Mesendoderm (in vitro differentiated cells): ENCODE measurements around the gene DENND1A.

Experiments
- DNase-seq: peaks from one replicate; pipeline ENCODE4 v3.0.0; 2013
- H2AK5ac ChIP-seq: 2 replicates; pipeline ENCODE4 v1.6.1; 2013; ENCODE audit warnings: low read length, inconsistent platforms
- H2BK120ac ChIP-seq: 2 replicates; pipeline ENCODE4 v1.6.1; 2013; ENCODE audit warnings: low read depth, mild to moderate bottlenecking, low read length, moderate library complexity, mixed read lengths
- H2BK15ac ChIP-seq: replicated peaks from 2 replicates; pipeline ENCODE4 v1.6.1; 2013; ENCODE audit warnings: low read depth, mild to moderate bottlenecking, moderate library complexity
- H2BK5ac ChIP-seq: 2 replicates; pipeline ENCODE4 v1.6.1; 2013; ENCODE audit warnings: low read length, inconsistent platforms
- H3K18ac ChIP-seq: 2 replicates; pipeline ENCODE4 v1.6.1; 2013; ENCODE audit warnings: mild to moderate bottlenecking, low read length, mixed read lengths
- H3K23ac ChIP-seq: one replicate; pipeline ENCODE4 v1.6.1; 2013; ENCODE audit warnings: low read length
- H3K27ac ChIP-seq: 2 replicates; pipeline ENCODE4 v1.5.1; 2013; ENCODE audit warnings: low read depth, mild to moderate bottlenecking, inconsistent platforms, low read length, moderate library complexity
- H3K27me3 ChIP-seq: 2 replicates; pipeline ENCODE4 v1.6.1; 2013; ENCODE audit warnings: low read length, control low read depth, mild to moderate bottlenecking, inconsistent platforms; ENCODE audit not compliant: insufficient read depth, poor library complexity
- H3K36me3 ChIP-seq: 2 replicates; pipeline ENCODE4 v1.6.1; 2013; ENCODE audit warnings: low read length, inconsistent platforms; ENCODE audit not compliant: control insufficient read depth, insufficient read depth
- H3K4ac ChIP-seq: one replicate; pipeline ENCODE4 v1.6.1; 2013; ENCODE audit warnings: low read depth, mild to moderate bottlenecking, low read length, moderate library complexity
- H3K4me1 ChIP-seq: 2 replicates; pipeline ENCODE4 v1.6.1; 2013; ENCODE audit warnings: low read depth, low read length, inconsistent platforms; ENCODE audit not compliant: control insufficient read depth
- H3K4me2 ChIP-seq: 2 replicates; pipeline ENCODE4 v1.6.1; 2013; ENCODE audit warnings: low read length
- H3K4me3 ChIP-seq: 2 replicates; pipeline ENCODE4 v1.5.1; 2013; ENCODE audit warnings: mild to moderate bottlenecking, low read length
- H3K56ac ChIP-seq: one replicate; pipeline ENCODE4 v1.6.1; 2013; ENCODE audit warnings: low read length
- H3K79me1 ChIP-seq: 2 replicates; pipeline ENCODE4 v1.6.1; 2013; ENCODE audit warnings: low read length, inconsistent platforms
- H3K79me2 ChIP-seq: 2 replicates; pipeline ENCODE4 v1.6.1; 2013; ENCODE audit warnings: mild to moderate bottlenecking, low read length; ENCODE audit not compliant: control insufficient read depth, insufficient read depth
- H3K9ac ChIP-seq: 2 replicates; pipeline ENCODE4 v1.6.1; 2013; ENCODE audit warnings: low read length, inconsistent platforms
- H4K5ac ChIP-seq: one replicate; pipeline ENCODE4 v1.6.1; 2013; ENCODE audit warnings: low read length
- H4K8ac ChIP-seq: one replicate; pipeline ENCODE4 v1.6.1; 2013; ENCODE audit warnings: low read depth, mild to moderate bottlenecking, control low read depth, low read length, moderate library complexity
- WGBS: extraction: QIAGEN DNeasy Blood & Tissue Kit; methylation state at CpG from one replicate; pipeline ENCODE4 v1.1.7; 2013; ENCODE audit warnings: low lambda C conversion rate, missing lambda C conversion rate; ENCODE audit not compliant: insufficient coverage; ENCODE audit errors: extremely low coverage; 5-methylcytosine and 5-hydroxymethylcytosine counted together

The DENND1A gene

DNA sequence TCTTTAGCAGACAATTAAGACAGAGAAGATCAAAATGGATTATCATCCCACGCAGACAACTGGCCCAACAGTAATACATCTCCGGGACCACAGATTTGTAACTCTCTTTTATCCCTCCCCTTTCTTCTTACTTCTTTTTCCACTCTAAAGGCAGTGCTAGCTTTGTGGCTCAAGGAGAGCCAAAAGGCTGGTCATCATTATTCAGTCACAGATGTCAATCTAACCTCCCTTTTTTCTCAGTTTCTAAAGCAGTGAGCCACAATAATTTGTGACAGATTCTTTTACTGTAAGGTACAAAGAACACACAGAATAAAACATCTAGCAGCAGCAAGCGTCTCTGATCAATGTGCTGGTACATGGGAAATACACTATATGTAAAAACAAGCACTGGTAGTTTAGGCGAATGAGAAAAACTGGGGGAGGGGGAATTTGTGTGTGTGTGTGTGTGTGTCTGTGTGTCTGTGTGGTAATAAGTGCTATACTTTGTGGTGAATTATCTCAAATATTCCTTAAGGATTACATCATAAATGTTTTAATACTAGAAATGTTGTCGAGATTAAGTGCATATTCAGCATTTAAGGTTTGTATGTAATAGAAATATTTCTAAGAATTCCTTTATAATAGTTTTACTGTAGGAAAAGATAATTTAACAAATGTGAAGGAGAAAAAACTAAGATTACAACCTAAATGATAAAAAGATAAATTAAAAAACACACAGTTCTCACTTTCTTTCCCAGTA lies 140.2 kb downstream of the DENND1A start:
- DNase-seq = no peak
- Histone ChIP-seq H3K23ac (no peak overlapping the region), H3K56ac (no peak overlapping the region), H3K27me3 (no peaks in the 10 kb centered on the region), H3K4me2 (no peak overlapping the region), H2AK5ac (no peak overlapping the region), H3K4me3 (no peak overlapping the region), H3K4ac (no peak overlapping the region), H2BK5ac (no peak overlapping the region), H3K18ac (no peak overlapping the region), H3K36me3 (no peaks in the 10 kb centered on the region), H4K8ac (no peak overlapping the region), H2BK15ac (no peak overlapping the region), H3K27ac (no peak overlapping the region), H3K9ac (no peak overlapping the region), H3K79me2 (no peaks in the 10 kb centered on the region), H3K79me1 (no peaks in the 10 kb centered on the region), H2BK120ac (no peak overlapping the region), H3K4me1 (no peaks in the 10 kb centered on the region), H4K5ac (no peak overlapping the region)
- WGBS = no CpG with 5 or more reads among the region's 5 CpGs

DNA sequence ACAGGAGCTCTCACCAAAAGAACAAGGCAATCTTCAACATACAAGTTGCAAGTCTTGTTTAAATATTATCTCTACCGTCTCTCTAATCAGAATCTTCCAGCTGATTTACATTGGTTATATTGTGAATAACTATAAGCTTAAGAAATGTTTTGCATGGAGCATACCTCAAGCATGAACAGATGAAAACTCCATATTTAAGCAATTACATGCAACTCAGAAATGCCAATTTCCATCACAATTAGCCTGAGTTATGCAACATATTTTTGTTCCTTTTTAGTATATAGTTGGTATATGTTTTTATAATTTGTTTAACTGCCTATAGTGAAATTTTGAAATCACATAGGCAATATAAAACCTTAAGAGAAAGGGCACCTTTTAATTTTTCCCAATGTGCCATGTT lies 142.5 kb downstream of the DENND1A start:
- Histone ChIP-seq H3K4me1 (no peaks in the 10 kb centered on the region), H3K23ac (no peak overlapping the region), H3K9ac (no peak overlapping the region), H3K79me2 (no peaks in the 10 kb centered on the region), H4K5ac (no peak overlapping the region), H3K56ac (no peak overlapping the region), H3K27me3 (no peaks in the 10 kb centered on the region), H2AK5ac (no peak overlapping the region), H3K27ac (no peak overlapping the region), H3K18ac (no peak overlapping the region), H3K36me3 (no peaks in the 10 kb centered on the region), H3K4ac (no peak overlapping the region), H3K4me2 (no peak overlapping the region), H3K79me1 (no peaks in the 10 kb centered on the region), H3K4me3 (no peak overlapping the region), H2BK120ac (no peak overlapping the region), H2BK15ac (no peak overlapping the region), H2BK5ac (no peak overlapping the region), H4K8ac (no peak overlapping the region)
- DNase-seq = no peak
- no CpG with 5 or more reads among the region's 1 CpG for WGBS

DNA sequence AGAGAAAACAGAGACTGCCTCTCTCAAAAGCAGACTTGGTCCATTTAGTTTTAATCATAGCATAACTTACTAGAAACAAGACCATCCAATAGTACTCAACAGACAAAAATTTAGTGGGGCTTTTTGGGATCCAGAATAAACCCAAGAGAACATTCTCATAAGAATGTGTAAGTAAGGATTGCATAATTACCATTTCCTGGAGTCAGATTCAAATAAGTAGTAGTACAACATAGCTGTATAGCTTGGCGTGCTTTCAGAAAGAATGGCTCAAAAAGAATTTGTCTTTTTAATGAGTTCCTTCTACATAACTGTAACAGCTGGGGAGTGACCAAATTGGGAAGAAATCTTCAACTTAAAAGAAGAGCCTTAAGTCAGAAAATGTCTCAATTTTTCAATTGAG lies 145.4 kb downstream of the DENND1A start:
- Histone ChIP-seq H3K4me2 (no peak overlapping the region), H3K27me3 (no peaks in the 10 kb centered on the region), H3K4ac (no peak overlapping the region), H2BK120ac (no peak overlapping the region), H3K79me1 (no peaks in the 10 kb centered on the region), H3K56ac (no peak overlapping the region), H4K5ac (no peak overlapping the region), H3K79me2 (no peaks in the 10 kb centered on the region), H3K27ac (no peak overlapping the region), H3K4me1 (no peaks in the 10 kb centered on the region), H3K4me3 (no peak overlapping the region), H2AK5ac (no peak overlapping the region), H2BK15ac (no peak overlapping the region), H3K36me3 (no peaks in the 10 kb centered on the region), H2BK5ac (no peak overlapping the region), H3K9ac (no peak overlapping the region), H4K8ac (no peak overlapping the region), H3K23ac (no peak overlapping the region), H3K18ac (no peak overlapping the region)
- no peak for DNase-seq
- WGBS = no CpG with 5 or more reads among the region's 1 CpG

DNA sequence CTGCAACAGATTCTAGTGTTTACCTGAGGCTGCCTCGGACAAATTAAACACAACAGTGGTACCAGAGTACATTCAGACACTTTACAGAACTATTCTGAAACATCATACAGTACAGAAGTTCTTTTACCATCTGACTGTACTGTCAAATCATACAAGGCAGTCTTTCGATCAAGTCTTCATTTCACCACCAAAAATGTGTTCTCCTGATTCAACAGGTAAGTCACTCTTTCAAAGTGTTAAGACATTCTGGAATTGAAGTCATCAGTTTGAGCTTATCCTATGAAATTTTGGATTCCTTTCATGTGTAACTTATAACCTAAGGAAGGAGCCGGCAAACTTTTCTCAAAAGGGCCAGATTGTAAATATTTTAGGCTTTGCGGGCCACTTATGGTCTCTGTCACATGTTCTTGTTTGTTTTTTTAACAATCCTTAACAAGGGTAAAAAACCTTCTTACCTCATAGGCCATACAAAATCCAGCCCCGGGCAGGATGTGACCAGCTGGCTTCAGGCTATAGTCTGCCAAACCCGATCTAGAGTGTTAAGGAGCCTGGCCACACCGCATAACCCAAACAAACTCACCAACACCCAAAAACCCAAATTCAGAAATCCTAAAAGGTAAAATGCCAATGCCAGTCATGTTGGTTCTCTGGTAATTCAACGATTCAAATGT lies 151.6 kb downstream of the DENND1A start:
- Histone ChIP-seq H4K5ac (no peak overlapping the region), H3K79me1 (no peaks in the 10 kb centered on the region), H3K4me2 (no peak overlapping the region), H3K4me1 (peaks cover 4% of the 10 kb centered on the region), H3K27me3 (no peaks in the 10 kb centered on the region), H2BK120ac (no peak overlapping the region), H4K8ac (no peak overlapping the region), H3K79me2 (no peaks in the 10 kb centered on the region), H2AK5ac (no peak overlapping the region), H2BK15ac (no peak overlapping the region), H3K27ac (no peak overlapping the region), H3K4me3 (no peak overlapping the region), H3K18ac (no peak overlapping the region), H3K56ac (no peak overlapping the region), H3K36me3 (no peaks in the 10 kb centered on the region), H3K4ac (no peak overlapping the region), H3K23ac (no peak overlapping the region), H2BK5ac (no peak overlapping the region), H3K9ac (no peak overlapping the region)
- WGBS = no CpG with 5 or more reads among the region's 8 CpGs
- DNase-seq = peak; percentile 15

DNA sequence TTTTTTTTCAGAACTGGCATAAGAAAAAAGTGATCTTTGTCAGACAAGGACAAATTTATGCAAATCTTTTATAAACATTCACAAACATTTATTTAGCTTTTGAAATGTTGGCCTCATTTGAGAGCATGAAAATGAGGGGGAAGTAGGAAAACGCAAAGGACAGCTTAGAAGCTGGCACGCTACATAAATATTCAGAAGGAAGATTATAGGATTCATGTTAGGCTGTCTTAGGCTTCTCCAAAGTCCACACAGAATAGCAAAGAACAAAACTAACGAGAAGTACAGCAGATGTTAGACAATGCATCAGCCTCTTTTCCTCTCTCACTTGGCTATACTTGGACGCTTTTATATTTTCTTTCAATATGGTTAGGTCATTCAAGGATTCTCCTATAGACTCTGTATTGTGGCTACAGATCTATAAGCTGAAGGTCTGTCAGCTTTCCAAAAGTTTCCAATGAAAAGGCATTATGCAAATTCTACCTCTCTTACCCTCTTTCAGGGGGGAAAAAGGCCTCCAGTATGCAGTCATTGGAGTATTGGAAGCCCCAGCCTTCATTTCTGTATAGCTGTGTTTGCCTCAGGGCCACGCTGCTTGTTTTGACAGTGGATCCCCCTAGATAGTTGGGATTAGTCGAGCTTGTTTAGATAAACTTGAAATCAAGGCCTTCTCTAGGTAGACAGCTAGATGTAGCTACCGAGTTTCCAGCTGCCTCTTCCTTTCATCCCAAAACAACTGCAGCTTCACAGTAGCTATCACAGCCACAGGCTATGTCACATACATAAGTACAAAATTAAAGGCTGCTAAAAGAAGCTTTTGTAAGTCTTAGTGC lies 153.0 kb downstream of the DENND1A start:
- Histone ChIP-seq H4K5ac (no peak overlapping the region), H3K36me3 (no peaks in the 10 kb centered on the region), H3K4me1 (peaks cover 4% of the 10 kb centered on the region), H3K9ac (no peak overlapping the region), H2AK5ac (no peak overlapping the region), H3K4me2 (no peak overlapping the region), H3K56ac (no peak overlapping the region), H3K18ac (no peak overlapping the region), H2BK5ac (no peak overlapping the region), H3K27me3 (no peaks in the 10 kb centered on the region), H3K27ac (no peak overlapping the region), H3K79me1 (no peaks in the 10 kb centered on the region), H3K23ac (no peak overlapping the region), H3K79me2 (no peaks in the 10 kb centered on the region), H4K8ac (no peak overlapping the region), H2BK15ac (peak overlapping the region; percentile 85), H3K4ac (no peak overlapping the region), H2BK120ac (no peak overlapping the region), H3K4me3 (no peak overlapping the region)
- WGBS = no CpG with 5 or more reads among the region's 7 CpGs
- DNase-seq = peak; percentile 39
